Panc1 (cell line): ENCODE results near the gene NCOA5.

Source experiments
- CTCF ChIP-seq: fragments of 450-650 bp; IDR thresholded peaks from 2 replicates; pipeline ENCODE4 v1.5.1; 2017; ENCODE audit warnings: mild to moderate bottlenecking
- POLR2AphosphoS5 ChIP-seq: IDR thresholded peaks from 2 replicates; pipeline ENCODE4 v1.6.1; 2012; ENCODE audit warnings: mild to moderate bottlenecking, low read depth, low read length, moderate library complexity
- SIN3A ChIP-seq: IDR thresholded peaks from 2 replicates; pipeline ENCODE4 v1.6.1; 2012; ENCODE audit warnings: low read depth, mild to moderate bottlenecking, low read length, moderate library complexity, borderline replicate concordance; ENCODE audit not compliant: insufficient read depth
- TCF7L2 ChIP-seq: IDR thresholded peaks from 2 replicates; pipeline ENCODE4 v1.6.1; 2011; ENCODE audit warnings: mild to moderate bottlenecking, low read depth, low read length, inconsistent platforms
- TF ChIP-seq, protein P1 (sequence below), 2 experiments: IDR thresholded peaks; 2 replicates each; pipeline ENCODE4 v1.6.1; 2011 to 2012; ENCODE audit warnings: low read depth in 2 of 2, control low read depth in 1 of 2, low read length in 1 of 2, mild to moderate bottlenecking in 1 of 2, moderate library complexity in 1 of 2; ENCODE audit not compliant: insufficient read depth in 1 of 2

GRCh38 chr20:46122071-46122470, 32.3 kb upstream of the NCOA5 start:
- no peak for TF ChIP-seq CTCF
- TF ChIP-seq, protein P1, sequence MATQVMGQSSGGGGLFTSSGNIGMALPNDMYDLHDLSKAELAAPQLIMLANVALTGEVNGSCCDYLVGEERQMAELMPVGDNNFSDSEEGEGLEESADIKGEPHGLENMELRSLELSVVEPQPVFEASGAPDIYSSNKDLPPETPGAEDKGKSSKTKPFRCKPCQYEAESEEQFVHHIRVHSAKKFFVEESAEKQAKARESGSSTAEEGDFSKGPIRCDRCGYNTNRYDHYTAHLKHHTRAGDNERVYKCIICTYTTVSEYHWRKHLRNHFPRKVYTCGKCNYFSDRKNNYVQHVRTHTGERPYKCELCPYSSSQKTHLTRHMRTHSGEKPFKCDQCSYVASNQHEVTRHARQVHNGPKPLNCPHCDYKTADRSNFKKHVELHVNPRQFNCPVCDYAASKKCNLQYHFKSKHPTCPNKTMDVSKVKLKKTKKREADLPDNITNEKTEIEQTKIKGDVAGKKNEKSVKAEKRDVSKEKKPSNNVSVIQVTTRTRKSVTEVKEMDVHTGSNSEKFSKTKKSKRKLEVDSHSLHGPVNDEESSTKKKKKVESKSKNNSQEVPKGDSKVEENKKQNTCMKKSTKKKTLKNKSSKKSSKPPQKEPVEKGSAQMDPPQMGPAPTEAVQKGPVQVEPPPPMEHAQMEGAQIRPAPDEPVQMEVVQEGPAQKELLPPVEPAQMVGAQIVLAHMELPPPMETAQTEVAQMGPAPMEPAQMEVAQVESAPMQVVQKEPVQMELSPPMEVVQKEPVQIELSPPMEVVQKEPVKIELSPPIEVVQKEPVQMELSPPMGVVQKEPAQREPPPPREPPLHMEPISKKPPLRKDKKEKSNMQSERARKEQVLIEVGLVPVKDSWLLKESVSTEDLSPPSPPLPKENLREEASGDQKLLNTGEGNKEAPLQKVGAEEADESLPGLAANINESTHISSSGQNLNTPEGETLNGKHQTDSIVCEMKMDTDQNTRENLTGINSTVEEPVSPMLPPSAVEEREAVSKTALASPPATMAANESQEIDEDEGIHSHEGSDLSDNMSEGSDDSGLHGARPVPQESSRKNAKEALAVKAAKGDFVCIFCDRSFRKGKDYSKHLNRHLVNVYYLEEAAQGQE (IDR thresholded peaks at IDR 0.05; ENCODE audit: insufficient read depth in 1 of 2, low read depth in 2 of 2, low read length in 1 of 2): no peak
- TF ChIP-seq POLR2AphosphoS5: no peak
- no peak for TF ChIP-seq TCF7L2
- TF ChIP-seq SIN3A: no peak
